GM12878 (cell line): Measurements from ENCODE around the gene TBC1D9B.

Experiments
- BACH1 ChIP-seq: fragments of 450-650 bp; IDR thresholded peaks from 2 replicates; pipeline ENCODE4 v1.6.1; 2017; ENCODE audit warnings: mild to moderate bottlenecking, borderline replicate concordance
- CTCF ChIP-seq, 3 experiments: IDR thresholded peaks in 2 of 3; conservative IDR thresholded peaks in 1 of 3; 2 replicates each; pipeline ENCODE4 v1.5.1; 2011; ENCODE audit warnings: low read depth in 3 of 3, low read length in 3 of 3, mild to moderate bottlenecking in 3 of 3, control low read depth in 2 of 3, moderate library complexity in 2 of 3, inconsistent platforms in 1 of 3, mixed read lengths in 1 of 3; ENCODE audit not compliant: control insufficient read depth in 2 of 3, insufficient read depth in 1 of 3; ENCODE audit errors: extremely low read depth in 1 of 3
- EP300 ChIP-seq, 2 experiments: fragments of 150-350 bp in 1 of 2; IDR thresholded peaks; 2 replicates each; pipeline ENCODE4 v1.6.1; 2011 to 2012; ENCODE audit warnings: low read depth in 2 of 2, low read length in 2 of 2, borderline replicate concordance in 1 of 2, improper control_type of control experiment in 1 of 2, inconsistent platforms in 1 of 2; ENCODE audit not compliant: control insufficient read depth in 1 of 2
- HDGF ChIP-seq: fragments of 450-650 bp; IDR thresholded peaks from 2 replicates; pipeline ENCODE4 v1.6.1; 2016; ENCODE audit warnings: antibody characterized with exemption
- HSF1 ChIP-seq: fragments of 150-350 bp; IDR thresholded peaks from 2 replicates; pipeline ENCODE4 v1.6.1; 2014; ENCODE audit warnings: mild to moderate bottlenecking, low read depth, low read length
- IKZF1 ChIP-seq: fragments of 450-650 bp; conservative IDR thresholded peaks from 2 replicates; pipeline ENCODE4 v1.6.1; 2017; ENCODE audit warnings: antibody characterized with exemption, mild to moderate bottlenecking
- NFYA ChIP-seq: IDR thresholded peaks from 2 replicates; pipeline ENCODE4 v1.6.1; 2011; ENCODE audit warnings: low read depth, mild to moderate bottlenecking, low read length, improper control_type of control experiment, borderline replicate concordance
- RAD51 ChIP-seq: fragments of 450-650 bp; IDR thresholded peaks from 2 replicates; pipeline ENCODE4 v1.6.1; 2016; ENCODE audit warnings: moderate library complexity, mild to moderate bottlenecking, inconsistent platforms
- SREBF2 ChIP-seq: IDR thresholded peaks from 2 replicates; pipeline ENCODE4 v1.6.1; 2012; ENCODE audit warnings: mild to moderate bottlenecking, low read length
- ZBTB33 ChIP-seq: fragments of 450-650 bp; IDR thresholded peaks from 2 replicates; pipeline ENCODE4 v1.6.1; 2017; ENCODE audit warnings: mild to moderate bottlenecking

- TF ChIP-seq BACH1 (no peak), HDGF (no peak), CTCF (IDR thresholded peaks at IDR 0.05 in 2 of 3, conservative IDR thresholded peaks at IDR 0.05 in 1 of 3; ENCODE audit: control insufficient read depth in 2 of 3, extremely low read depth in 1 of 3, insufficient read depth in 1 of 3, low read depth in 3 of 3, low read length in 3 of 3) (no peak), RAD51 (no peak), ZBTB33 (no peak), EP300 (IDR thresholded peaks at IDR 0.05; ENCODE audit: borderline replicate concordance in 1 of 2, control insufficient read depth in 1 of 2, low read depth in 2 of 2, low read length in 2 of 2) (no peak), SREBF2 (no peak), NFYA (no peak), HSF1 (no peak), IKZF1 (no peak)
Observed at GRCh38 chr5:179879003-179879689, 28.6 kb downstream of the TBC1D9B start.
